HCT116 (cell line): ENCODE measurements around the gene PTP4A2.

Experiments used
- CEBPB ChIP-seq: IDR thresholded peaks from 2 replicates; pipeline ENCODE4 v1.6.1; 2012; ENCODE audit warnings: low read depth
- CTCF ChIP-seq, 3 experiments: fragments of 200-600 bp in 1 of 3; sonication (generic) in 1 of 3; IDR thresholded peaks in 2 of 3; conservative IDR thresholded peaks in 1 of 3; 2 replicates each; pipeline ENCODE4 v1.5.1; 2012 to 2017; ENCODE audit warnings: low read depth in 2 of 3, low read length in 2 of 3, antibody characterized with exemption in 1 of 3, borderline replicate concordance in 1 of 3, control low read depth in 1 of 3, mild to moderate bottlenecking in 1 of 3, mixed read lengths in 1 of 3, mixed run types in 1 of 3, moderate library complexity in 1 of 3; ENCODE audit not compliant: insufficient read depth in 1 of 3
- EGR1 ChIP-seq: IDR thresholded peaks from 2 replicates; pipeline ENCODE4 v1.6.1; 2012; ENCODE audit warnings: low read depth
- EZH2 ChIP-seq: fragments of 200-600 bp; sonication (generic); IDR thresholded peaks from 2 replicates; pipeline ENCODE4 v1.6.1; 2017; ENCODE audit warnings: antibody characterized with exemption, mixed run types
- JUND ChIP-seq: IDR thresholded peaks from 2 replicates; pipeline ENCODE4 v1.6.1; 2012
- POLR2A ChIP-seq: IDR thresholded peaks from 2 replicates; pipeline ENCODE4 v1.7.0; 2011; ENCODE audit warnings: borderline replicate concordance; ENCODE audit not compliant: insufficient read depth, insufficient read length; ENCODE audit errors: extremely low read depth
- POLR2AphosphoS5 ChIP-seq: IDR thresholded peaks from 2 replicates; pipeline ENCODE4 v1.6.1; 2011; ENCODE audit warnings: mild to moderate bottlenecking, low read depth, low read length, moderate library complexity
- SRF ChIP-seq: IDR thresholded peaks from 2 replicates; pipeline ENCODE4 v1.6.1; 2012; ENCODE audit warnings: low read depth
- TCF7L2 ChIP-seq: IDR thresholded peaks from 2 replicates; pipeline ENCODE4 v1.7.0; 2011; ENCODE audit warnings: borderline replicate concordance, inconsistent platforms; ENCODE audit not compliant: insufficient read depth, insufficient read length; ENCODE audit errors: extremely low read depth
- YY1 ChIP-seq: IDR thresholded peaks from 2 replicates; pipeline ENCODE4 v1.6.1; 2011; ENCODE audit warnings: low read length, low read depth, moderate library complexity, mild to moderate bottlenecking; ENCODE audit not compliant: insufficient replicate concordance; ENCODE audit errors: extremely low read depth
- TF ChIP-seq, protein P1 (sequence below): IDR thresholded peaks from 2 replicates; pipeline ENCODE4 v1.6.1; 2012

DNA sequence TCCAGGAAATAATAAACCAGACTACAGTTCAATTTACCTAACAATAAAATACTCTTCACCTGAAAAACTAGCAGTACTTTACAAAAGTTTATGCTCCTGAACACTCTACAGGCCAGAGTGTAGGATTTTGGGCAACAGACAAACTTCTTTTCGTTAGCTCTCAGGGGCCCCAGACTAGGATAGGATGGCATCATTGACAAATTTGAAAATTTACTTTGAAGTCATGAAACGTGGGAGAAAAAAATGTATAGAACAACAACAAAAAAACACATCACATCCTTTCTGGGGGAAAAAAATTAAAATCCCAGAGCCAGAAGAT is 1.2 kb downstream of the PTP4A2 start:
- TF ChIP-seq CTCF (IDR thresholded peaks at IDR 0.05 in 2 of 3, conservative IDR thresholded peaks at IDR 0.05 in 1 of 3; ENCODE audit: borderline replicate concordance in 1 of 3, insufficient read depth in 1 of 3, low read depth in 2 of 3, low read length in 2 of 3) (no peak), POLR2AphosphoS5 (no peak), YY1 (no peak), CEBPB (no peak), TCF7L2 (no peak), POLR2A (no peak), EZH2 (no peak), JUND (no peak), SRF (no peak), EGR1 (no peak)
- TF ChIP-seq, protein P1, sequence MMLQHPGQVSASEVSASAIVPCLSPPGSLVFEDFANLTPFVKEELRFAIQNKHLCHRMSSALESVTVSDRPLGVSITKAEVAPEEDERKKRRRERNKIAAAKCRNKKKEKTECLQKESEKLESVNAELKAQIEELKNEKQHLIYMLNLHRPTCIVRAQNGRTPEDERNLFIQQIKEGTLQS, result no peak
